ENCODE data around the gene RPN2. TPM values are rescaled to one million over a fixed set of nuclear protein-coding genes. Genes with fewer than 3 reads are reported as not detected.

RPN2 gene
- total RNA-seq, 1 experiment from 2014 or later: 283 TPM

DNA sequence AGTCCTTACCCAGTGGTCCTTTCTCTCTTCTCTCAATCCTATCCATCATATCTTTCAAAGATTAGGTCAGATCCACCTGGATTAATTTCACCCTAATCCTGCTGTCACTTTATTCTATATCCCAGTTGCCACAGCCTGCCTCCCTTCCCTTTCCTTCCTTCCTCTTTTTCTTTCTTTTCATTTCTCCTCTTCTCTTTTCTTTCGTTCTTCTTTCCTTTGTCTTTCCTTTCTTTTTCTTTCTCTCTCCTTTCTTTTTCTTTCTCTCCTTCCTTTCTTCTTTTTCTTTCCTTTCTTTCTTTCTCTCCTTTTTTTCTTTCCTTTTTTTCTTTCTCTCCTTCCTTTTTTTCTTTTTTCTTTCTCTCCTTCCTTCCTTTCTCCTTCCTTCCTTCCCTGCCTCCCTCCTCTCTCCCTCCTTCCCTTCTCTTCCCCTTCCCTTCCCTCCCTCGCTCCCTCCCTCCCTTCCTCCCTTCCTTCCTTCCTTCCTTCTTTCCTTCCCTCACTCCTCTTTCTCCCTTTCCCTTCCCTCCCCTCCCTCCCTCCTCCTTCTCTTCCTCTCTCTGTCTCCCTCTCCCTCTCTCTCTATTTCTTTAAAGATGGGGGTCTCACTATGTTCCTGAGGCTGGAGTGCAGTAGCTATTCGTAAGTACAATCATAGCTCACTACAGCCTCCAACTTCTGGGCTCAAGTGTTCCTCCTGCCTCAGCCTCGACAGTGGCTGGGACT lies 15.1 kb upstream of the RPN2 start:
- Histone ChIP-seq H4K20me1 (ENCODE audit: insufficient read depth, low read depth, low read length) (no peaks in the 10 kb centered on the region), H3K9me3 (ENCODE audit: low read length) (no peaks in the 10 kb centered on the region), H3K27ac (ENCODE audit: low read length) (no peak overlapping the region), H3K4me1 (ENCODE audit: low read length) (no peaks in the 10 kb centered on the region), H3K36me3 (ENCODE audit: insufficient read depth, low read length) (no peaks in the 10 kb centered on the region), H3K9me2 (replicated peaks; ENCODE audit: insufficient read depth, low read length) (no peaks in the 10 kb centered on the region), H3K4me2 (ENCODE audit: low read depth, low read length, poor library complexity, severe bottlenecking) (no peak overlapping the region), H3K79me2 (ENCODE audit: low read length) (no peaks in the 10 kb centered on the region), H2AFZ (ENCODE audit: low read length) (no peak overlapping the region), H3K27me3 (ENCODE audit: low read length) (no peaks in the 10 kb centered on the region), H3K9ac (ENCODE audit: low read length) (no peak overlapping the region), H3K4me3 (ENCODE audit: low read length) (no peak overlapping the region)
- DNase-seq: no peak

DNA sequence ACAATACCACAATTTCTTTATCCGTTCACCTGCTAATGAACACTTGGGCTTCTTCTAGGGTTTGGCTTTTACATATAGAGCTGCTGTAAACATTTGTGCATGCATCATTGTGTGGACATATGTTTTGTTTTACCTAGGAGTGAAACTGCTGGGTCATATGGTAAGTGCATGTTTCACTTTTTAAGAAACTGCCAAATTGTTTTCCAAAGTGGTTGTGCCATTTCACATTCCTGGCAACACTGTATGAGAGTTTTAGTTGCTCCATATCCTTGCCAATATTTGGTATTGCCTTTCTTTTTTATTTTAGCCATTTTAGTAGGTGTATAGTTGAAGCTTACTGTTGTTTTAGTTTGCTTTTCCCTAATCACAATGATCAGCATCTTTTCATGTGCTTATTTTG lies 14.1 kb upstream of the RPN2 start:
- no peak overlapping the region for H3K27ac ChIP-seq (ENCODE audit: low read length)

DNA sequence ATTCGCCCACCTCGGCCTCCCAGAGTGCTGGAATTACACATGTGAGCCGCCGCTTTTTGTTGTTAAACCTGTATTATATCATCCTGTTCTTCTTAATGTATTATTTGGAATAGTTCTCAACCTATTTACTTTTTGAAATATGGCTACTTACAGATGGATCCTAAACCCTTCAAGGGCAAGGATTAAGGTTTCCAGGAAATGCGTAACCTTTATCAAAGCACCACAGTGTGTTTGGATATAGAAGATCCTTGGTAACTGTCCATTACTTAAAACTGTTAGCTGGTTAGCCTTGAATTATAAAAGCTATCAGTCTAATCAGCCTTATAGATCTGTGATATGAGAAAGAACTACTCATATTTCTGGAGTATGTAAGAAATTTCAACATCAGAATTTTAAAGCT lies 12.3 kb upstream of the RPN2 start:
- Histone ChIP-seq H3K9me3 (ENCODE audit: low read length) (no peaks in the 10 kb centered on the region), H3K79me2 (ENCODE audit: low read length) (no peaks in the 10 kb centered on the region), H3K9ac (ENCODE audit: low read length) (no peak overlapping the region), H4K20me1 (ENCODE audit: insufficient read depth, low read depth, low read length) (no peaks in the 10 kb centered on the region), H3K27me3 (ENCODE audit: low read length) (no peaks in the 10 kb centered on the region), H3K4me1 (ENCODE audit: low read length) (no peaks in the 10 kb centered on the region), H3K4me2 (ENCODE audit: low read depth, low read length, poor library complexity, severe bottlenecking) (no peak overlapping the region), H3K27ac (ENCODE audit: low read length) (no peak overlapping the region), H2AFZ (ENCODE audit: low read length) (no peak overlapping the region), H3K9me2 (replicated peaks; ENCODE audit: insufficient read depth, low read length) (no peaks in the 10 kb centered on the region), H3K36me3 (ENCODE audit: insufficient read depth, low read length) (no peaks in the 10 kb centered on the region), H3K4me3 (ENCODE audit: low read length) (no peak overlapping the region)
- no peak for DNase-seq

More for the DNA sequence above, 14.1 kb upstream of the RPN2 start:
- Histone ChIP-seq H3K9ac (ENCODE audit: low read length) (no peak overlapping the region), H3K4me2 (ENCODE audit: low read depth, low read length, poor library complexity, severe bottlenecking) (no peak overlapping the region), H3K4me3 (ENCODE audit: low read length) (no peak overlapping the region), H3K36me3 (ENCODE audit: insufficient read depth, low read length) (no peaks in the 10 kb centered on the region), H3K9me2 (replicated peaks; ENCODE audit: insufficient read depth, low read length) (no peaks in the 10 kb centered on the region), H3K27me3 (ENCODE audit: low read length) (no peaks in the 10 kb centered on the region), H2AFZ (ENCODE audit: low read length) (no peak overlapping the region), H4K20me1 (ENCODE audit: insufficient read depth, low read depth, low read length) (no peaks in the 10 kb centered on the region), H3K4me1 (ENCODE audit: low read length) (no peaks in the 10 kb centered on the region), H3K79me2 (ENCODE audit: low read length) (no peaks in the 10 kb centered on the region), H3K9me3 (ENCODE audit: low read length) (no peaks in the 10 kb centered on the region)
- DNase-seq: no peak

DNA sequence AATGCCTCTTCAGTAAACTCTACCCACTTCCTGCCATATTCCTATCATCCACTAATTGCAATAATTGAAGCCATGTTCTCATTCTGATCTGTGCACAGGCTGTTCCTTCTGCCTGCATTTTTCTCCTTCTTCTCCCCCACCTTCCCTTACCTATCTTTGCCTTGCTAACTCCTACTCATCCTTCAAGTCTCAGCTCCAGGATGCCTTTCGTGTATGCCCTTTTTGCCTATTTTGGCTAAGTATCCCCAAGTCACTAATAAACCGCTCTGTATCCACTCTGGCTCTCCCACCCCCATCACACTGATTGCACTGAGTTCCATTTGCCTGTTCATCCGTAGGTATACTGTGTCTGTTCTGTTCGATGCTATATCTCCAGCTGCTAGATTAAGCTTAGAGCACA lies 6.3 kb upstream of the RPN2 start:
- Histone ChIP-seq H3K36me3 (ENCODE audit: insufficient read depth, low read length) (no peaks in the 10 kb centered on the region), H3K9ac (ENCODE audit: low read length) (no peak overlapping the region), H3K4me1 (ENCODE audit: low read length) (peaks cover 7% of the 10 kb centered on the region), H3K27ac (ENCODE audit: low read length) (no peak overlapping the region), H3K27me3 (ENCODE audit: low read length) (no peaks in the 10 kb centered on the region), H3K4me2 (ENCODE audit: low read depth, low read length, poor library complexity, severe bottlenecking) (no peak overlapping the region), H3K79me2 (ENCODE audit: low read length) (peaks cover 2% of the 10 kb centered on the region; the same call in 1 of the 2 replicates), H3K4me3 (ENCODE audit: low read length) (no peak overlapping the region), H3K9me3 (ENCODE audit: low read length) (no peaks in the 10 kb centered on the region), H3K9me2 (replicated peaks; ENCODE audit: insufficient read depth, low read length) (no peaks in the 10 kb centered on the region), H4K20me1 (ENCODE audit: insufficient read depth, low read depth, low read length) (no peaks in the 10 kb centered on the region), H2AFZ (ENCODE audit: low read length) (no peak overlapping the region)
- DNase-seq: no peak

DNA sequence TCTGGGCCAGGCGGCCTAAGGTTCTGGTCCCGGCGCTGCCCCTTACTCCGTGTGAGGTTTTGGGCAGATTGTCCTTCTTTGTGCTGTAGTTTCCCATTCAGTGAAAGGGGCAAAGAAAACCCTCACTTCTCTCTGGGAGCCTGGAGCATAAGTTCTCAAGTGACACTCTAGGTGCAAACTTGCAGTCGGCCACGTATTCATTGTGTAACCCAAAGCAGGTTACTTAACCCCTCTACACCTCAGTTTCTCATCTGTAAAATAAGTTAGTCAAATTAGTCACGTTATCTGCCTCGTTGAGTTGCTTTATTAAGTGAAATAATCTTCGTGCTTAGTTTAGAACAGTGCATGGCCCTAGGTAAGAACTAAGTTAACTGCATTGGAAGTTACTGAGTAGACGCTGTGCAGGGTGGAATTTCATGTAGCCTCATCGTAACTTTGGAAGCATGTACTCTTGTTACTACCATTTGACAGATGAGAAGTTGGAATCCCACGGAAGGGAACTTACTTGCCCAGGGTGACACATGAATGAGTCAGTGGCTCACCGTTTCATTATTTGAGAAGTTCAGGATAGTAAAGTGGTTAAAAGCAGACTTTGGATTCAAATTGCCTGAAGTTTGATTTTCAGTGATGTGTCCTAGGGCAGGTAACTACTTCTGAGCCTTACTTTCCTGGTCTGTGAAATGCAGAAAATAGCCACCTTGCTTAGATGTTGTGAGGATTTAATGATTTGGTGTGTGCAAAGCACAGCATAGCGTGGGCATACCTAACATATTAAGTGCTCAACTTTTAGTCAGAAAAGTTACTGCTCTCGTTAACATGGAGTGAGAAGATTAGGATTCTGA lies 774 bp downstream of the RPN2 start:
- no peak overlapping the region for H2AFZ ChIP-seq (ENCODE audit: low read length)
- peaks cover 64% of the 10 kb centered on the region for H3K79me2 ChIP-seq (ENCODE audit: low read length)
- peaks cover 27% of the 10 kb centered on the region for H3K4me1 ChIP-seq (ENCODE audit: low read length)
- peaks cover 32% of the 10 kb centered on the region for H4K20me1 ChIP-seq (ENCODE audit: insufficient read depth, low read depth, low read length)
- peak overlapping the region; percentile 88 for H3K9ac ChIP-seq (ENCODE audit: low read length)
- no peaks in the 10 kb centered on the region for H3K9me3 ChIP-seq (ENCODE audit: low read length)
- peak overlapping the region; percentile 69 for H3K27ac ChIP-seq (ENCODE audit: low read length)
- H3K36me3 ChIP-seq (ENCODE audit: insufficient read depth, low read length): peaks cover 21% of the 10 kb centered on the region; the same call in 1 of the 2 replicates
- H3K27me3 ChIP-seq (ENCODE audit: low read length): no peaks in the 10 kb centered on the region
- DNase-seq: no peak
- peak overlapping the region; percentile 79 for H3K4me2 ChIP-seq (ENCODE audit: low read depth, low read length, poor library complexity, severe bottlenecking)
- peak overlapping the region; percentile 82 for H3K4me3 ChIP-seq (ENCODE audit: low read length)
- no peaks in the 10 kb centered on the region for H3K9me2 ChIP-seq (replicated peaks; ENCODE audit: insufficient read depth, low read length)

DNA sequence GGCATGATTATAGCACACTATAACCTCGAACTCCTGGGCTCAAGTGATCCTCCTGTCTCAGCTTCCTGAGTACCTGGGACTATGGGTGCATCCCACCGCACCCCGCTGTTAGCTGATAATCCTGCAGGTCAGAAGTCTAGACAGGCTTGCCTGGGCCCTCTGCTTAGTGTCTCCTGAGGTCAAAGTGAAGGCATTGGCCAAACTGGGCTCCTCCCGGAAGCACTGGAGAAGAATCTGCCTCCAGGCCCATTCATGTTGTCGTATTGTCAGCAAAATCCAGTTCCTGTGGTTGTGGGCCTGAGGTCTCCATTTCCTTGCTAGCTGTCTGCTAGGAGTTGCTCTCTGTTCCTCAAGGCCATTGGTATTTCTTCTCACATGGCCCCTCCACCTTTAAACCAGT lies 6.6 kb downstream of the RPN2 start:
- no peaks in the 10 kb centered on the region for H3K9me2 ChIP-seq (replicated peaks; ENCODE audit: insufficient read depth, low read length)
- no peak overlapping the region for H3K9ac ChIP-seq (ENCODE audit: low read length)
- H2AFZ ChIP-seq (ENCODE audit: low read length): no peak overlapping the region
- H3K4me3 ChIP-seq (ENCODE audit: low read length): no peak overlapping the region
- H4K20me1 ChIP-seq (ENCODE audit: insufficient read depth, low read depth, low read length): peaks cover 37% of the 10 kb centered on the region
- no peak overlapping the region for H3K4me2 ChIP-seq (ENCODE audit: low read depth, low read length, poor library complexity, severe bottlenecking)
- no peaks in the 10 kb centered on the region for H3K27me3 ChIP-seq (ENCODE audit: low read length)
- H3K9me3 ChIP-seq (ENCODE audit: low read length): no peaks in the 10 kb centered on the region
- peaks cover 33% of the 10 kb centered on the region for H3K4me1 ChIP-seq (ENCODE audit: low read length)
- no peak for DNase-seq
- H3K36me3 ChIP-seq (ENCODE audit: insufficient read depth, low read length): peaks cover 41% of the 10 kb centered on the region; the same call in 1 of the 2 replicates
- peaks cover 93% of the 10 kb centered on the region for H3K79me2 ChIP-seq (ENCODE audit: low read length)
- H3K27ac ChIP-seq (ENCODE audit: low read length): no peak overlapping the region

DNA sequence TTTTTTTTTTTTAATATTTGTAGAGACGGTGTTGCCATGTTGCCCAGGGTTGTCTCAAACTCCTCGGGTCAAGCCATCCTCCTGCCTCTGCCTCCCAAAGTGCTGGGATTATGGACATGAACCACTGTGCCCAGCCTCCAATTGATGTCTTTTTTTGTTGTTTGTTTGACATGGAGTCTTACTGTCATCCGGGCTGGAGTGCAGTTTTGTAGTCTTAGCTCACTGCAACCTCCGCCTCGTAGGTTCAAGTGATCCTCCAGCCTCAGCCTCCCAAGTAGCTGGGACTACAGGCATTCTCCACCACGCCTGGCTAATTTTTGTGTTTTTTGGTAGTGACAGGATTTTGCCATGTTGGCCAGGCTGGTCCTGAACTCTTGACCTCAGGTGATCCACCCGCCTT lies 9.7 kb downstream of the RPN2 start:
- Histone ChIP-seq H3K9ac (ENCODE audit: low read length) (no peak overlapping the region), H3K27me3 (ENCODE audit: low read length) (no peaks in the 10 kb centered on the region), H3K4me2 (ENCODE audit: low read depth, low read length, poor library complexity, severe bottlenecking) (no peak overlapping the region), H3K9me2 (replicated peaks; ENCODE audit: insufficient read depth, low read length) (no peaks in the 10 kb centered on the region), H2AFZ (ENCODE audit: low read length) (no peak overlapping the region), H3K27ac (ENCODE audit: low read length) (no peak overlapping the region), H4K20me1 (ENCODE audit: insufficient read depth, low read depth, low read length) (peaks cover 48% of the 10 kb centered on the region), H3K9me3 (ENCODE audit: low read length) (no peaks in the 10 kb centered on the region), H3K79me2 (ENCODE audit: low read length) (peaks cover 95% of the 10 kb centered on the region), H3K36me3 (ENCODE audit: insufficient read depth, low read length) (peaks cover 44% of the 10 kb centered on the region), H3K4me3 (ENCODE audit: low read length) (no peak overlapping the region), H3K4me1 (ENCODE audit: low read length) (peaks cover 40% of the 10 kb centered on the region)
- DNase-seq: no peak

DNA sequence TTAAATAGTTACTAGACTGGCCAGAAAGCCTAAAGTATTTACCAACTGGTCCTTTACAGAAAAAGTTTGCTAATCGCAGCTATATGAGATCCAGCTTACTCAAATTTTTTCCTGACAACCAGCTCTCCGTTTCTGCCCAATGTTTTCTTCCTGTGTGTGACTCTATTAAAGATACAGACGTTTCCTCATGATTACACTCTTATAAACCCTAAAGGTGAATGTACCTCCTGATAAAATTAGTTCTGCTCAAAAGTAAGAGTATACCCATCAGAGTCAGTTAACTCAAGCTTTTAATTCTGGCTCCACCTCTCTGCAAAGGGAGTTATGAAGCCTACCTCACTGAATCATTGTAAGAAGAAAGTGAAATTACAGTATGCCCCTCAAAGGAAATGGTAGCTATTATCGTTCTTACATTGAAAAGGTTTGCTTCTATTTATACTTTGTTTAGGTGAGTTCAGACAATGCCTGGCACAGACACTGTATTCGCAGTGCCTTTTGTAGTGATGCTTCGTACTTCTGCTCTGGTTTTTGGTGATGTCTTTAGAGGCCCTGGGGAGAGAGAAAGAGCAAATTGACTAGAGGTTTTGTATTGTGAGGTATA lies 10.4 kb downstream of the RPN2 start:
- Histone ChIP-seq H3K27ac (ENCODE audit: low read length) (peak overlapping the region; percentile 31), H4K20me1 (ENCODE audit: insufficient read depth, low read depth, low read length) (peaks cover 46% of the 10 kb centered on the region), H3K4me2 (ENCODE audit: low read depth, low read length, poor library complexity, severe bottlenecking) (peak overlapping the region; percentile 2), H3K9ac (ENCODE audit: low read length) (peak overlapping the region; percentile 2; the same call in 1 of the 2 replicates), H3K27me3 (ENCODE audit: low read length) (no peaks in the 10 kb centered on the region), H3K79me2 (ENCODE audit: low read length) (peaks cover 92% of the 10 kb centered on the region), H3K4me1 (ENCODE audit: low read length) (peaks cover 40% of the 10 kb centered on the region), H2AFZ (ENCODE audit: low read length) (no peak overlapping the region), H3K9me2 (replicated peaks; ENCODE audit: insufficient read depth, low read length) (no peaks in the 10 kb centered on the region), H3K4me3 (ENCODE audit: low read length) (no peak overlapping the region), H3K9me3 (ENCODE audit: low read length) (no peaks in the 10 kb centered on the region), H3K36me3 (ENCODE audit: insufficient read depth, low read length) (peaks cover 39% of the 10 kb centered on the region)
- DNase-seq: no peak
